Stimulated activated CD8-positive, alpha-beta memory T cell treated with anti-CD3 and anti-CD28 coated beads, Interleukin-4, amount 100 ng/mL, for 4 hours (primary cell): ENCODE measurements around the gene MRPS31.
"Not testable (repeated sequence)": the region's sequence is repeated elsewhere in the genome, so short reads cannot be mapped to it uniquely, and the experiment has no call there.

Experiments
- DNase-seq, 2 donors: peaks; one replicate each; pipeline ENCODE4 v3.0.0-alpha.2; 2020; ENCODE audit warnings: low read depth in 2 of 2, low spot score in 1 of 2

The MRPS31 gene

DNA sequence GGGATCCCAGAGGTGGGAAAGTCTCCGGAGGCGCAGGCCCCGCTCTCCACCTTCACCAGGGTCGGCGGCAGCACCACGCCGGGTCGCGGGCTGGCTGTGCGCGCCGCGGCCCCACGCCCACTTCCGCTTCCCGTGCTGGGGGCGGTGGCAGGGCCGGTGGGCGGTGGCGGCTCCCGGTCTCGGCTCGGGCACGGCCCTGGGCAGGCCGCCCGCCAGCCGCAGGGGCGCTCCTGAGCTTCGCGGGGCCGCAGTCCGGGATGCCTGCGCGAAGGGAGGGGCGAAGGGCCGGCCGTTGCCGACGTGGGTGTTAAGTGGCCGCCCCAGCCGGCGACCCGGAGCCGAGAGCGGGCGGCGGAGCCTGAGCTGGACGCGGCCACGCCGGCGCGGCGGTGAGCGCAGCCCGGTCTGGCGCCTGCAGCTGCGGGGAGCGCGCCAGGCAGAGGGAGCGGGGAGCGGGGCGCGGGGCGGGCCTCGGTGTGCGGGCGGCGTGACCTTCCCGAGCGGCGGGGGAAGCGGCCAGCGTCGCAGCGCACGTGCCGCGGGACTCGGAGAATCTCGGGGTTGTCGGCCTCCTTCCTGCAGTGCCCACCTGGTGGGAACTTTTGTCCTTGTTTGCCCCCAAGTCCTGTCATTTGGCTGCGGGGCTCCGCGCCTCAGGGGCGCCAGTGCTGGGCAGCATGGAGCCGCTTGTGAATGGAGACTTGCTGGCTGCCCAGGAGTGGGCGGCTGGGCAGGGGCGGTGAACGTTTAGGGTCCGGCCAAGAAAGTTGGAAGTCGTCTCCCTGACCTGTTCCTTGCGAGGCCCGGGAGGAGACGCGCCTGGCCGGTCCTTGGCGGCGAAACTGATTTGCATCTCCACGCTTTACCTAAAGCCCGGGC is 18.5 kb upstream of the MRPS31 start, which contains the start of gene SLC25A15:
Gene SLC25A15 (plus strand): TSS at position 337 of the 879 bp plus-strand sequence. CDS start 3,616 bp downstream, outside the sequence.
- peak; percentile 37 to 56 for DNase-seq

GRCh38 chr13:40788540-40789274 is 17.7 kb upstream of the MRPS31 start:
- not testable (repeated sequence) for DNase-seq

GRCh38 chr13:40787062-40787461 is 16.1 kb upstream of the MRPS31 start:
- no peak for DNase-seq

DNA sequence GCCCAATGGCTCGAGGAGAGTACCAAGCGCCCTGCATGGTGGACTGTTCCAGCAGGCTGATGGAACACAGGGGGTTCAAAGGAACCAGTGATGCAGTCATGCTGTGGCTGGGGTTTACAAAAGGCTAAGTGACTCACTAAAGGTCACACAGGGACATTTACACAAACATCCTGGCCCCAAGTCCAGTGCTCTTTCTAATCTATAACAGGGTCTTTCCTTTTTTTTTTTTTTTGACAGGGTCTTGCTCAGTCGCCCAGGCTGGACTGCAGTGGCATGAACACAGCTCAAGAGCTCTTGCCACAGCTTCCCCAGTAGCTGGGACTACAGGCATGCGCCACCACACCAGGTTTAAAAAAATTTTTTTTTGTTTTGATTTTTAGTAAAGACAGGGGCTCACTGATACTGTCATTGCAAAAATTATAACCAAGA is 15.6 kb upstream of the MRPS31 start:
- no peak for DNase-seq

GRCh38 chr13:40784540-40784939 is 13.6 kb upstream of the MRPS31 start:
- DNase-seq = no peak

GRCh38 chr13:40782971-40783370 is 12.0 kb upstream of the MRPS31 start:
- not testable (repeated sequence) for DNase-seq

GRCh38 chr13:40781717-40782116 is 10.7 kb upstream of the MRPS31 start:
- no peak for DNase-seq

DNA sequence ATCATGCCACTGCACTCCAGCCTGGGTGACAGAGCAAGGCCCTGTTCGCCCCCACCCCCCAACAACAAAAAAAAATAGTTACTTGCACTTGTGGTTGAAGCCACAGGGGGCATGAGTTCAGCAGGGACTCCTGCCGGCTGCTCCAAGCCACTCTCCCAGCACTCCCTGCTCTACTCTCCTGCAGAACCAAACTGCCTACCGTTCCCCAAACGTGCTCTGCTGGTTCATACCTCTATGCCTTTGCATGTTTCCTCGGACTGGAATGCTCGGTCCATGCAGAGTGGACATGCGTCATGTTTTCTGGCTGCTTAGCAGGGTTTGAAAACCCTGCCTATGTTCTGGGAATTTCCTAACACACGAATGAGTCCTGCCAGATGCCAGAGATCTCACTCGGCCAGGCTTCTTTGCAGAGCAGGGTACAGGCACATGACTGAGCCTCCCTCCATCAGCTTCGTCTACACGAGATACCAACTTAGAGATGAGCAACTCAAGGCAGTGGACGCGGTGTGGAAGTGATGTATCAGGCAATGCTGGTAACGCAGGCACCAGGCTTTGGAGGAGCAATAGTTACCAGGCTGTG is 9.9 kb upstream of the MRPS31 start:
- no peak for DNase-seq

DNA sequence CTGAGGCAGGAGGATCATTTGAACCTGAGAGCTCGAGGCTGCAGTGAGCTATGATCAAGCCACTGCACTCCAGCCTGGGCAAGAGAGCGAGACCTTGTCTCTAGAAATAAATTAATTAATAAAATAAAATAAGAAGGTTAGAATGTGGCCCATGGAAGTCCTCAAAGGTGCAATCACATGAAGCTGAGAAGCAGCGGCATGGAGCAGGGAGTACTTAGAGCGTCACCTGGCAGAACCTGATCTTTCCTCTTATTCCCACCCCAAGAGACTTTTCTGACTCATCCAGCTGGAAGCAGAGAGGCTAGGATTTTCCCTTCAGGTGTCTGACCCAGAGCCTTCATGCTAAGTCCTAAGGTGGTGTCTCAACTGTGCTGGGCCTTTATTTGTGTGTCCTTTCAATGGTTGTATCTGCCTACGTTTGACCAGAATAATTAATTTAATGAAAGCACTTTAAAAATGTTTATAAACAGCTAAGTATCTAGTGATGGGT is 8.9 kb upstream of the MRPS31 start:
- no peak for DNase-seq

GRCh38 chr13:40779049-40779448 is 8.1 kb upstream of the MRPS31 start:
- no peak for DNase-seq

- no peak for DNase-seq
Observed at GRCh38 chr13:40777809-40778175, 6.8 kb upstream of the MRPS31 start.

- no peak for DNase-seq
Observed at GRCh38 chr13:40777166-40777808, 6.3 kb upstream of the MRPS31 start.

DNA sequence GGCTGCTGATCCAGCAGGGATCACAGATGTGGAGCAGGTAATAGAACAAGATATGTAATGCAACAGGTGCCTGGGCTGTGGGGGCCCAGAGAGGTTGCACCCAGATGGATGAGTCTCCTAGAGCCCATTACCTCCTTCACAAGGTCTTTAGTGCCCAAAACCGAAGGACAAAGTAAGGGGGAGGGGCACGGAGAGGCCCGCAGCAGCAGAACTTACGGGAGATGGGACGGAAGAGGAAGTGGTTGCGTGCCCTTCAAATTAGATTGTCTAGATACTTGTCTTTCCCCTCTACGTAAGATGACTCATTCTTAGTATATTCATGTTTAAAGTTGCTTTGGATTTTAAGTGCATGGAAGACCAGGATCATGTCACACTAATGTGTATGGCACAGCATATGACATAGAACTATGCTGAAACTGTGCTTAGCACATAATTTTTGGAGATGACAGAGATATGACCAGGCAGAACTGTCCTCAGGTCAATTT is 5.7 kb upstream of the MRPS31 start:
- peak in 1 of 2 donors; percentile 45 for DNase-seq

DNA sequence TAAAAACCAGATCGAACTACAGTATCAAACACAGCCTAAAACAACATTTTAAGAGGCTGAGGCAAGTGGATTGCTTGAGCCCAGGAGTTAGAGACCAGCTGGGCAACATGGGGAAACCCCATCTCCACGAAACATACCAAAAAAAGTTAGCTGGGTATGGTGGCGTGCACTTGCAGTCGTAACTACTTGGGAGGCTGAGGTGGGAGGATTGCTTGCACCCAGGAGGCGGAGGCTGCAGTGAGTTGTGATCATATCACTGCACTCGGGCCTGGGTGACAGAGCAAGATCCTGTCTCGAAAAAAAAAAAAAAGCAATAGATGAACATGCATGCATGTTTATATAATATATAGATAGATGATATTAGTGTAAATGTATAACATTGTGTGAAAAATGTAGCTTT is 5.2 kb upstream of the MRPS31 start:
- DNase-seq = no peak

- no peak for DNase-seq
Observed at GRCh38 chr13:40774672-40775071, 3.7 kb upstream of the MRPS31 start.

DNA sequence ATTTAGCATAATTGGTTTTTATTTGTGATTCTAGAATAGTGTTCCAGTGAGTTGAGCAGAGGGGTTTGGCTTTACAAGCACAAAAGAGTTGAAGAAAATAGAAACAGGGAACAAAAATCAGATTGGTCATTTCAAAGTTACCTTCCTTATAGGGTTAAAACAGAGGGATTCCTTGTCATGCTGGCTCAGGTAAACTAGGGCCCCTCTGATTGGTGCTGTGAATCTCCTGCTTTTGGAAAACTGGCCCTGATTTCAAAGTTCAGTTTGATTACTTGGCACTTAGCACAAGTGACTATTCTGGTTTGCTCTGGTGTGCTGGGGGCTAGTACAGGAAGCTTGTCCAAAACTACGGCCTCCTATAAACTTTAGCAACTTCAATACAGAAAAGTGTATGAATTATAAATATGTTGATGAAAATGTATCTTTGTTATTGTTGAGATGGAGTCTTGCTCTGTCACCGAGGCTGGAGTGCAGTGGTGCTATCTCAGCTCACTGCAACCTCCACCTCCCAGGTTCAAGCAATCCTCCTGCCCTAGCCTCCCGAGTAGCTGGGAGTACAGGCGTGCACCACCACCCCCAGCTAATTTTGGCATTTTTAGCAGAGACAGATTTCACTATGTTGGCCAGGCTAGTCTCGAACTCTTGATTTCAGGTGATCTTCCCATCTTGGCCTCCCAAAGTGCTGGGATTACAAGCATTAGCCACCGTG is 1.9 kb upstream of the MRPS31 start:
- DNase-seq = no peak

GRCh38 chr13:40770609-40770933 is 419 bp downstream of the MRPS31 start:
- no peak for DNase-seq

GRCh38 chr13:40769970-40770369 is 1.0 kb downstream of the MRPS31 start:
- no peak for DNase-seq

- DNase-seq = no peak
Observed at GRCh38 chr13:40765602-40766001, 5.4 kb downstream of the MRPS31 start.

GRCh38 chr13:40764587-40765403 is 6.2 kb downstream of the MRPS31 start:
- DNase-seq = no peak
